ENCODE results near the gene ANXA8. TPM values are rescaled to one million over a fixed set of nuclear protein-coding genes. Genes with fewer than 3 reads are reported as not detected.
"Not testable (repeated sequence)": the region's sequence is repeated elsewhere in the genome, so short reads cannot be mapped to it uniquely, and the experiment has no call there.

The ANXA8 gene
- polyA plus RNA-seq (ENCODE audit: insufficient read length in 3 of 3), result under 1 TPM in 2 of 3 donors, not detected in 1; 0.20 to 0.21 TPM

GRCh38 chr10:47483923-47484322 is at the start of gene ANXA8:
ANXA8 (minus strand) TSS chr10:47484115; CDS start chr10:47483933, 182 bp downstream.
- DNase-seq (ENCODE audit: low read depth in 3 of 3, low spot score in 2 of 3), result not testable (repeated sequence)

- DNase-seq (ENCODE audit: low read depth in 3 of 3, low spot score in 2 of 3), result not testable (repeated sequence)
Observed at GRCh38 chr10:47523475-47523874, 39.6 kb upstream of the ANXA8 start, which contains the start of gene AGAP9. AGAP9 (minus strand) TSS chr10:47523638; CDS start chr10:47523526, 112 bp downstream.

- DNase-seq (ENCODE audit: low read depth in 3 of 3, low spot score in 2 of 3), result not testable (repeated sequence)
Observed at GRCh38 chr10:47502313-47502712, 18.4 kb upstream of the ANXA8 start.

- not testable (repeated sequence) for DNase-seq (ENCODE audit: low read depth in 3 of 3, low spot score in 2 of 3)
Observed at GRCh38 chr10:47494226-47494625, 10.3 kb upstream of the ANXA8 start.

- DNase-seq (ENCODE audit: low read depth in 3 of 3, low spot score in 2 of 3), result not testable (repeated sequence)
Observed at GRCh38 chr10:47491600-47491999, 7.7 kb upstream of the ANXA8 start, which contains the start of gene FAM25G. FAM25G (minus strand) TSS chr10:47491700; CDS start chr10:47491674, 26 bp downstream.

- DNase-seq (ENCODE audit: low read depth in 3 of 3, low spot score in 2 of 3), result not testable (repeated sequence)
Observed at GRCh38 chr10:47489630-47490029, 5.7 kb upstream of the ANXA8 start.

GRCh38 chr10:47485943-47486342 is 2.0 kb upstream of the ANXA8 start:
- DNase-seq (ENCODE audit: low read depth in 3 of 3, low spot score in 2 of 3), result not testable (repeated sequence)

- DNase-seq (ENCODE audit: low read depth in 3 of 3, low spot score in 2 of 3), result not testable (repeated sequence)
Observed at GRCh38 chr10:47484786-47485185, 871 bp upstream of the ANXA8 start.

- DNase-seq (ENCODE audit: low read depth in 3 of 3, low spot score in 2 of 3), result not testable (repeated sequence)
Observed at GRCh38 chr10:47482367-47482766, 1.5 kb downstream of the ANXA8 start.

GRCh38 chr10:47481768-47482181 is 2.1 kb downstream of the ANXA8 start:
- DNase-seq (ENCODE audit: low read depth in 3 of 3, low spot score in 2 of 3), result not testable (repeated sequence)

- not testable (repeated sequence) for DNase-seq (ENCODE audit: low read depth in 3 of 3, low spot score in 2 of 3)
Observed at GRCh38 chr10:47481182-47481766, 2.6 kb downstream of the ANXA8 start.

- DNase-seq (ENCODE audit: low read depth in 3 of 3, low spot score in 2 of 3), result not testable (repeated sequence)
Observed at GRCh38 chr10:47480133-47480532, 3.8 kb downstream of the ANXA8 start.

GRCh38 chr10:47478114-47478513 is 5.8 kb downstream of the ANXA8 start:
- DNase-seq (ENCODE audit: low read depth in 3 of 3, low spot score in 2 of 3), result not testable (repeated sequence)

GRCh38 chr10:47477078-47477477 is 6.8 kb downstream of the ANXA8 start:
- DNase-seq (ENCODE audit: low read depth in 3 of 3, low spot score in 2 of 3), result not testable (repeated sequence)

GRCh38 chr10:47475101-47475500 is 8.8 kb downstream of the ANXA8 start:
- not testable (repeated sequence) for DNase-seq (ENCODE audit: low read depth in 3 of 3, low spot score in 2 of 3)

- DNase-seq (ENCODE audit: low read depth in 3 of 3, low spot score in 2 of 3), result not testable (repeated sequence)
Observed at GRCh38 chr10:47473516-47473915, 10.4 kb downstream of the ANXA8 start.

GRCh38 chr10:47472647-47473046 is 11.3 kb downstream of the ANXA8 start:
- not testable (repeated sequence) for DNase-seq (ENCODE audit: low read depth in 3 of 3, low spot score in 2 of 3)

GRCh38 chr10:47472072-47472471 is 11.8 kb downstream of the ANXA8 start:
- DNase-seq (ENCODE audit: low read depth in 3 of 3, low spot score in 2 of 3), result not testable (repeated sequence)

GRCh38 chr10:47468731-47469528 is 15.0 kb downstream of the ANXA8 start:
- DNase-seq (ENCODE audit: low read depth in 3 of 3, low spot score in 2 of 3), result not testable (repeated sequence)

- DNase-seq (ENCODE audit: low read depth in 3 of 3, low spot score in 2 of 3), result not testable (repeated sequence)
Observed at GRCh38 chr10:47467957-47468356, 16.0 kb downstream of the ANXA8 start.

GRCh38 chr10:47467458-47467857 is 16.5 kb downstream of the ANXA8 start:
- DNase-seq (ENCODE audit: low read depth in 3 of 3, low spot score in 2 of 3), result not testable (repeated sequence)

All from right renal cortex interstitium (tissue), 3 donors.